NCI-H2029 treated with DMSO at 0.1 percent for 48 hours (cell line): ENCODE measurements around the gene ZNF362.
A peak's percentile ranks its signal among the peaks of the same experiment; 100 is the strongest.

Experiments
- DNase-seq: peaks from one replicate; lab custom pipeline; 2025; lab: John Stamatoyannopoulos, UW

Gene ZNF362

GRCh38 chr1:33327587-33328325 lies 71.5 kb downstream of the ZNF362 start:
- DNase-seq = peak; percentile 70

GRCh38 chr1:33328817-33329216 lies 72.5 kb downstream of the ZNF362 start:
- DNase-seq = no peak

GRCh38 chr1:33329600-33330305 lies 73.5 kb downstream of the ZNF362 start:
- DNase-seq = no peak

- no peak for DNase-seq
These were observed 74.1 kb downstream of the ZNF362 start for GRCh38 chr1:33330361-33330890.

- DNase-seq = no peak
These were observed 74.6 kb downstream of the ZNF362 start for GRCh38 chr1:33330906-33331305.

GRCh38 chr1:33331444-33332356 lies 75.4 kb downstream of the ZNF362 start:
- DNase-seq = no peak

GRCh38 chr1:33332357-33332789 lies 76.1 kb downstream of the ZNF362 start:
- no peak for DNase-seq

- DNase-seq = no peak
These were observed 76.6 kb downstream of the ZNF362 start for GRCh38 chr1:33332881-33333280.

- no peak for DNase-seq
These were observed 77.8 kb downstream of the ZNF362 start for GRCh38 chr1:33334081-33334552.

GRCh38 chr1:33335020-33335419 lies 78.7 kb downstream of the ZNF362 start:
- no peak for DNase-seq

GRCh38 chr1:33336580-33336979 lies 80.3 kb downstream of the ZNF362 start:
- DNase-seq = no peak

- DNase-seq = no peak
These were observed 81.1 kb downstream of the ZNF362 start for GRCh38 chr1:33337441-33337840.

- no peak for DNase-seq
These were observed 81.8 kb downstream of the ZNF362 start for GRCh38 chr1:33338048-33338439.

- DNase-seq = no peak
These were observed 82.3 kb downstream of the ZNF362 start for GRCh38 chr1:33338440-33339211.

GRCh38 chr1:33339413-33339812 lies 83.1 kb downstream of the ZNF362 start:
- no peak for DNase-seq

GRCh38 chr1:33341190-33341589 lies 84.9 kb downstream of the ZNF362 start:
- DNase-seq = no peak

- peak; percentile 80 for DNase-seq
These were observed 85.9 kb downstream of the ZNF362 start for GRCh38 chr1:33342041-33342723.

- DNase-seq = no peak
These were observed 87.2 kb downstream of the ZNF362 start for GRCh38 chr1:33343539-33343938.

- DNase-seq = no peak
These were observed 88.7 kb downstream of the ZNF362 start for GRCh38 chr1:33344896-33345560.

- DNase-seq = no peak
These were observed 90.2 kb downstream of the ZNF362 start for GRCh38 chr1:33346533-33346926.
